ENCODE data around the gene PDLIM1. TPM values are rescaled to one million over a fixed set of nuclear protein-coding genes. Genes with fewer than 3 reads are reported as not detected.
A peak's percentile ranks its signal among the peaks of the same experiment; 100 is the strongest.

Gene PDLIM1
- polyA plus RNA-seq, 1 donor (not counting 4 experiments of a cell fraction or from before 2014, with no cell fraction given), result 298 TPM

GRCh38 chr10:95337423-95338160 lies 46.8 kb upstream of the PDLIM1 start:
- no peaks in the 10 kb centered on the region for H3K36me3 ChIP-seq (ENCODE audit: control insufficient read depth in 2 of 2, extremely low read depth in 1 of 2, insufficient read depth in 2 of 2, low read length in 2 of 2)
- H4K20me1 ChIP-seq (ENCODE audit: control insufficient read depth, extremely low read depth, insufficient read depth, low read length), result no peaks in the 10 kb centered on the region
- TF ChIP-seq EZH2 (IDR thresholded peaks at IDR 0.05; ENCODE audit: low read length) (no peak), CTCF (optimal IDR thresholded peaks at IDR 0.05 in 1 of 3, IDR thresholded peaks at IDR 0.05 in 1 of 3, conservative IDR thresholded peaks at IDR 0.05 in 1 of 3; ENCODE audit: extremely low read depth in 1 of 3, insufficient read depth in 2 of 3, low read length in 3 of 3) (no peak)
- H3K9me3 ChIP-seq (ENCODE audit: control insufficient read depth, low read depth, low read length), result no peaks in the 10 kb centered on the region
- no peak overlapping the region for H3K4me2 ChIP-seq (ENCODE audit: control insufficient read depth, extremely low read depth, insufficient read depth, low read depth, low read length)
- no peak overlapping the region for H3K27ac ChIP-seq (ENCODE audit: control insufficient read depth, insufficient read depth, low read length)
- H3K4me3 ChIP-seq (ENCODE audit: control insufficient read depth in 2 of 3, extremely low read depth in 1 of 3, insufficient read depth in 2 of 3, low read depth in 1 of 3, low read length in 3 of 3), result no peak overlapping the region
- H2AFZ ChIP-seq (ENCODE audit: control insufficient read depth, low read length), result no peak overlapping the region
- H3K79me2 ChIP-seq (ENCODE audit: control insufficient read depth, insufficient read depth, low read length), result no peaks in the 10 kb centered on the region
- dilution Hi-C loops (cut with MboI; ENCODE audit: extremely low pct_ligation_motif_present, low sequenced_read_pairs), result no loop called here
- H3K9ac ChIP-seq (ENCODE audit: control insufficient read depth, extremely low read depth, insufficient read depth, low read length), result no peak overlapping the region
- DNase-seq (ENCODE audit: low read depth, low spot score) (no peak), FAIRE-seq (no peak)
- H3K9me1 ChIP-seq (ENCODE audit: control insufficient read depth, extremely low read depth, insufficient read depth, low read length), result peaks cover 2% of the 10 kb centered on the region
- H3K27me3 ChIP-seq (ENCODE audit: control insufficient read depth, extremely low read depth, insufficient read depth, low read length), result no peaks in the 10 kb centered on the region
- H3K4me1 ChIP-seq (ENCODE audit: control insufficient read depth, extremely low read depth, insufficient read depth, low read length), result peaks cover 16% of the 10 kb centered on the region

GRCh38 chr10:95336702-95337101 lies 45.9 kb upstream of the PDLIM1 start:
- Histone ChIP-seq H3K27me3 (ENCODE audit: control insufficient read depth, extremely low read depth, insufficient read depth, low read length) (no peaks in the 10 kb centered on the region), H3K4me3 (ENCODE audit: control insufficient read depth in 2 of 3, extremely low read depth in 1 of 3, insufficient read depth in 2 of 3, low read depth in 1 of 3, low read length in 3 of 3) (no peak overlapping the region), H3K4me1 (ENCODE audit: control insufficient read depth, extremely low read depth, insufficient read depth, low read length) (peaks cover 16% of the 10 kb centered on the region), H3K27ac (ENCODE audit: control insufficient read depth, insufficient read depth, low read length) (no peak overlapping the region), H3K36me3 (ENCODE audit: control insufficient read depth in 2 of 2, extremely low read depth in 1 of 2, insufficient read depth in 2 of 2, low read length in 2 of 2) (no peaks in the 10 kb centered on the region), H4K20me1 (ENCODE audit: control insufficient read depth, extremely low read depth, insufficient read depth, low read length) (no peaks in the 10 kb centered on the region), H2AFZ (ENCODE audit: control insufficient read depth, low read length) (no peak overlapping the region), H3K9ac (ENCODE audit: control insufficient read depth, extremely low read depth, insufficient read depth, low read length) (no peak overlapping the region), H3K9me3 (ENCODE audit: control insufficient read depth, low read depth, low read length) (no peaks in the 10 kb centered on the region), H3K4me2 (ENCODE audit: control insufficient read depth, extremely low read depth, insufficient read depth, low read depth, low read length) (no peak overlapping the region), H3K79me2 (ENCODE audit: control insufficient read depth, insufficient read depth, low read length) (no peaks in the 10 kb centered on the region), H3K9me1 (ENCODE audit: control insufficient read depth, extremely low read depth, insufficient read depth, low read length) (peaks cover 2% of the 10 kb centered on the region)
- TF ChIP-seq EZH2 (IDR thresholded peaks at IDR 0.05; ENCODE audit: low read length), result no peak
- peak in 1 of 3 experiments; percentile 23 for TF ChIP-seq CTCF (optimal IDR thresholded peaks at IDR 0.05 in 1 of 3, IDR thresholded peaks at IDR 0.05 in 1 of 3, conservative IDR thresholded peaks at IDR 0.05 in 1 of 3; ENCODE audit: extremely low read depth in 1 of 3, insufficient read depth in 2 of 3, low read length in 3 of 3)
- DNase-seq (ENCODE audit: low read depth, low spot score) (no peak), FAIRE-seq (no peak)
- dilution Hi-C loops (cut with MboI; ENCODE audit: extremely low pct_ligation_motif_present, low sequenced_read_pairs), result no loop called here

Data from keratinocyte (primary cell).